Calu3 (cell line): Measurements from ENCODE around the gene SLIT3. TPM values are rescaled to one million over a fixed set of nuclear protein-coding genes. Genes with fewer than 3 reads are reported as not detected.

Source experiments
- BruUV-seq: library from RNA; stranded (reverse); fragments of 400-500 nt; replicated peaks from 2 replicates; lab custom pipeline; 2021; lab: Mats Ljungman, UMichigan
- CTCF ChIA-PET: fragments of 300-600 bp; sonication (Branson Sonifier 250); formaldehyde crosslinking; loops from one replicate; lab custom pipeline; 2022; ENCODE audit warnings: antibody characterized with exemption; lab: Charles Lee
- DNase-seq: peaks from one replicate; pipeline ENCODE4 v3.0.0; 2022
- H3K27ac Mint-ChIP-seq: one replicate; pipeline ENCODE4 v1.8.0; 2022; ENCODE audit warnings: mixed read lengths; ENCODE audit not compliant: unreplicated experiment
- H3K27me3 Mint-ChIP-seq: one replicate; pipeline ENCODE4 v1.8.0; 2022; ENCODE audit warnings: mixed read lengths; ENCODE audit not compliant: unreplicated experiment
- H3K36me3 Mint-ChIP-seq: one replicate; pipeline ENCODE4 v1.8.0; 2022; ENCODE audit warnings: mild to moderate bottlenecking, moderate library complexity, mixed read lengths; ENCODE audit not compliant: insufficient read depth, unreplicated experiment
- H3K4me1 Mint-ChIP-seq: one replicate; pipeline ENCODE4 v1.8.0; 2022; ENCODE audit warnings: mild to moderate bottlenecking, low read depth, mixed read lengths; ENCODE audit not compliant: unreplicated experiment
- H3K4me3 Mint-ChIP-seq: one replicate; pipeline ENCODE4 v1.8.0; 2022; ENCODE audit warnings: mild to moderate bottlenecking, low read depth, moderate library complexity, mixed read lengths; ENCODE audit not compliant: unreplicated experiment
- H3K9me3 Mint-ChIP-seq: one replicate; pipeline ENCODE4 v1.8.0; 2022; ENCODE audit warnings: low read depth, mixed read lengths; ENCODE audit not compliant: unreplicated experiment
- intact Hi-C: fragments of 100-400 bp; cut with micrococcal nuclease; formaldehyde crosslinking; loops from one replicate; pipeline ENCODE4 v1.10.0; 2022; ENCODE audit not compliant: unreplicated experiment
- total RNA-seq: library from RNA; stranded (reverse); gene quantifications from 2 replicates; pipeline ENCODE4 v1.2.3, GENCODE V29; 2022
- TF ChIP-seq, protein P1 (sequence below): fragments of 200-600 bp; IDR thresholded peaks from one replicate; pipeline ENCODE4 v1.8.0; 2022; ENCODE audit warnings: antibody characterized with exemption; ENCODE audit not compliant: unreplicated experiment

SLIT3 gene
- total RNA-seq, 1 experiment from 2014 or later = not detected

DNA sequence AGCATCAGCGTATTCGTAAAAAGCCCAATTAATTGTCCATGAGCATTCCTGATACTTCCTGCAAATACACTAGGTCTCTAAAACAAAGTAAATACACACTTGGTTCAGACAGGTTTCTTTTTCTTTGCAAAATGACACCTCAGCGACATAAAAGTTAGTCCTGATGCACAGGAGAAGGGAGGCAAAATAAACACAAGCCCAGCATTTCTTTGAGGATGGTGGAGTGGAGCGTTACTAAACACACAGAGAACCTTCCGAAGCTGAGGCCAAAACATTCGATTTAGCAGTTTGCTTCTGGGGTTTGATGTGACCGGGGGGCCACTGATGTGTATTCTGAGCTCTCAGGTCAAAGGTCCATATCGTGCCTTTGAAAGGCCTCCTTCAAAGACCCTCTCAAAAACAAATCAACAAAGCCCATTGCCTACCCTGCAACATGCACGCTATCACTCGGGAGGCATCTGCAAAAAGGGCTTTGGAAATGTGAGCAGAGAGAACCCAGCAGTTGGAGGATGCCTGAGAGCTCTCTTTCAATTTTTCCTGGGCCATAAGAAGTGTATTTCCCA is 453.3 kb downstream of the SLIT3 start:
- DNase-seq = no peak
- CTCF ChIA-PET = no interaction called here
- H3K9me3 Mint-ChIP-seq = no peaks in the 10 kb centered on the region
- no peaks in the 10 kb centered on the region for H3K4me1 Mint-ChIP-seq
- BruUV-seq = no TSS peak
- intact Hi-C loops = no loop called here
- no peak overlapping the region for H3K4me3 Mint-ChIP-seq
- H3K27ac Mint-ChIP-seq = no peak overlapping the region
- H3K27me3 Mint-ChIP-seq = peaks cover 92% of the 10 kb centered on the region
- no peaks in the 10 kb centered on the region for H3K36me3 Mint-ChIP-seq
- TF ChIP-seq, protein P1, sequence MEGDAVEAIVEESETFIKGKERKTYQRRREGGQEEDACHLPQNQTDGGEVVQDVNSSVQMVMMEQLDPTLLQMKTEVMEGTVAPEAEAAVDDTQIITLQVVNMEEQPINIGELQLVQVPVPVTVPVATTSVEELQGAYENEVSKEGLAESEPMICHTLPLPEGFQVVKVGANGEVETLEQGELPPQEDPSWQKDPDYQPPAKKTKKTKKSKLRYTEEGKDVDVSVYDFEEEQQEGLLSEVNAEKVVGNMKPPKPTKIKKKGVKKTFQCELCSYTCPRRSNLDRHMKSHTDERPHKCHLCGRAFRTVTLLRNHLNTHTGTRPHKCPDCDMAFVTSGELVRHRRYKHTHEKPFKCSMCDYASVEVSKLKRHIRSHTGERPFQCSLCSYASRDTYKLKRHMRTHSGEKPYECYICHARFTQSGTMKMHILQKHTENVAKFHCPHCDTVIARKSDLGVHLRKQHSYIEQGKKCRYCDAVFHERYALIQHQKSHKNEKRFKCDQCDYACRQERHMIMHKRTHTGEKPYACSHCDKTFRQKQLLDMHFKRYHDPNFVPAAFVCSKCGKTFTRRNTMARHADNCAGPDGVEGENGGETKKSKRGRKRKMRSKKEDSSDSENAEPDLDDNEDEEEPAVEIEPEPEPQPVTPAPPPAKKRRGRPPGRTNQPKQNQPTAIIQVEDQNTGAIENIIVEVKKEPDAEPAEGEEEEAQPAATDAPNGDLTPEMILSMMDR = no peak

DNA sequence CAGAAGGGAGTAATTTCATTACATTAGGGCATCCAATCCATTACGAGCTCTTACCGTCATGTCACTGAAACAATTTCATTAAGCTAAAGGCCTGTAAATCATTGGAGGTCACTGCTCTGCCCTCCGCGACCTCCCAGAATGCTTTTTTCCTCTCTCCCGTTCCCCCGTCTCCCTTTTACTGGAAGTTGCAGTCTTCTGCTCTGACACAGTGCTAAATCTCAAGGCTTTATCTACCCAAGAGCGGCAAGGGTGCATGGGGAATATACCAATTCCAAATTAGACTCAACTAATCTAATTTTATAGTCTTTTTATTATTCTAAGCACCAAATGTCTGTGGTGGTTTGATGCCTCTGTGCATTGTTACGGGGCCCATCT is 456.0 kb downstream of the SLIT3 start:
- Mint-ChIP-seq H3K36me3 (no peaks in the 10 kb centered on the region), H3K9me3 (no peaks in the 10 kb centered on the region), H3K4me1 (no peaks in the 10 kb centered on the region), H3K4me3 (no peak overlapping the region), H3K27ac (no peak overlapping the region), H3K27me3 (peaks cover 96% of the 10 kb centered on the region)
- no TSS peak for BruUV-seq
- DNase-seq = no peak
- intact Hi-C loops = no loop called here
- TF ChIP-seq, protein P1 = no peak
- CTCF ChIA-PET = interaction anchor here (0.6 kb wide), 1 partner anchor 58 kb away, joined by 3 read pairs; no protein-coding TSS in a partner anchor

DNA sequence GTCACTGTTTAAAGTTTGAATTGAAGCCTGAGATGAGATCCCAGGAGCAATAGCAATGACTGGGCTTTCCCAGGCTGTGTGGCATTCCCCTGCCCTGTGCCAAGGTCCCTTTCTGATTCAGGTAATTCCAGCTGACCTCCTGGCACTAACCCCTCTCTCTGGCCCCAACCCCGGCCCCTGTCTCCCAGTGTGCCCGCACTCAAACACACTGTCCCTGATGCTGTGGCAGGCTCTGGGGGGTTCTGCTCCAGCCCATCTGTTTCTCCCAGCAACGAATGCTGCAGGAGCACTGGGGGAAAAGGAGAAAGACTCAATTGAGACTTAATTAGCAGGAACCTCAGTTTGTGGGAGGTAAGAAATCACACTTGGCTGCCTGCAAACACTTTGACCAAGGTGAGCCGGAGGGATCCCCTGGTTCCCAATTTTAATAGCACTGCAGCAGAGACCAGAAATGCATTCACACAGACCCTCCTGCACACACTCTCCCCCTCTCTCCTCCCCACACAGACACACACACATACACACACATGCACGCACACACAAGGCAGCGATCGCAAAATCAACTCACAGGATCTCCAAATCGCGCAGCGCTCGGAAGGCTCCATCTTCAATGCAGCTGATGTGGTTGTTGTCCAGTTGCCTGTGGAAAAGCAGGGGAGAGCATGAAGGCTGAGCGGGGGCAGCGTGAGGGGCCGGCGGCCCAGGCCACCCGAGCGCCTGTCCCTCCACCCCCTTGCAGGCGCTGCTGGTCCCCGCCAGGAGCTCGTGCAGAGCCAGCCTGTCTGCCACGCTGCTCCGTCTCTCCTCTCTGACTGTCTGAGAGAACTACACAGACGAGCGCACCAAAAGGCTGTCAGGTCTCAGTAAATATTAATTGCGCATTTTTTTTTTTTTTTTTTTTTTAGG is 456.7 kb downstream of the SLIT3 start:
- no TSS peak for BruUV-seq
- Mint-ChIP-seq H3K4me3 (no peak overlapping the region), H3K27ac (no peak overlapping the region), H3K27me3 (peaks cover 98% of the 10 kb centered on the region), H3K9me3 (no peaks in the 10 kb centered on the region), H3K4me1 (no peaks in the 10 kb centered on the region), H3K36me3 (no peaks in the 10 kb centered on the region)
- intact Hi-C loops = no loop called here
- TF ChIP-seq, protein P1 = no peak
- no peak for DNase-seq
- CTCF ChIA-PET = no interaction called here

DNA sequence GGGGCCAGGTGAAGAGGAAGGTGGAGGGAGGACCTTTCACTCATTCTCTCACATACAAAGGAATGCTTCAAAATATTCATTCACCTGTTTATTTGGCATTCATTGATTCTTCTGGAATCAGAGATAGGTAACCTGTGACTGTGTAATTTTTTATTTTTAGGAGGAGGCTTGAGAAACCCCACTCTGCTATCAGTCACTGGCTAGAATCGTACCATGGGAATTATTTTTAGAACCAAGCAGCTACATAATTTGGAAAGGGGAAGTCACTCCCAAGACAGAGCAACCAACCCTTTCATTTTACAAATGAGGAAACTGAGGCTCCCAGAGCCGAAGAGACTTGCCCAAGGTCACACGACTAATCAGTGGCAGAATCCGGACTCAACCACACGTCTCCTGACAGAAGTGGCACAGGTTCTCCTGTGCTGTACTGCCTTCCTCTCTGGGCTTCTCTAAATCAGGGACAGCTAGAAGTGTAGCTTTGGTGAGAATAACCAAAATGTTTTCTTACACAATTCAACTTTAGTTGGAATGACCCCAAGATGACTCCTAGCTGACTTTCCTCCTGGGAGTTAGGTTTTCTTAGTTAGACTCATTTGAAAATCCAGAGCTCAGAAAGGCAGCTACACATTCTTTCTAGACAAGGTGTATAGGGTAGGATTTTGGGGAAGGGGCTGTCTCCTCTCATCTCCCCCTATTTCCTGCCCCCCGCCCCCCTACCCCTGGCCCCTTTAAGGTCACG is 457.5 kb downstream of the SLIT3 start:
- DNase-seq = no peak
- no peaks in the 10 kb centered on the region for H3K4me1 Mint-ChIP-seq
- peaks cover 98% of the 10 kb centered on the region for H3K27me3 Mint-ChIP-seq
- CTCF ChIA-PET = no interaction called here
- TF ChIP-seq, protein P1 = no peak
- H3K9me3 Mint-ChIP-seq = no peaks in the 10 kb centered on the region
- no TSS peak for BruUV-seq
- no peak overlapping the region for H3K4me3 Mint-ChIP-seq
- no peak overlapping the region for H3K27ac Mint-ChIP-seq
- intact Hi-C loops = no loop called here
- no peaks in the 10 kb centered on the region for H3K36me3 Mint-ChIP-seq
